Liver (tissue), 3 donors: ENCODE measurements around the gene UBE3B.
A peak's percentile ranks its signal among the peaks of the same experiment; 100 is the strongest.

Experiments
- EGR1 ChIP-seq, 2 donors: IDR thresholded peaks; 2 replicates each; pipeline ENCODE4 v1.6.1; 2016 to 2018; ENCODE audit warnings: antibody characterized with exemption in 2 of 2, low read depth in 2 of 2
- HNF4A ChIP-seq, 2 donors: conservative IDR thresholded peaks; 2 replicates each; pipeline ENCODE4 v1.6.1; 2016; ENCODE audit warnings: antibody characterized with exemption in 2 of 2, mild to moderate bottlenecking in 2 of 2
- JUND ChIP-seq, 2 donors: IDR thresholded peaks; 2 replicates each; pipeline ENCODE4 v1.6.1; 2016; ENCODE audit warnings: antibody characterized with exemption in 2 of 2
- RAD21 ChIP-seq, 2 donors: IDR thresholded peaks; 2 replicates each; pipeline ENCODE4 v1.6.1; 2016; ENCODE audit warnings: antibody characterized with exemption in 2 of 2, mild to moderate bottlenecking in 2 of 2
- TAF1 ChIP-seq: conservative IDR thresholded peaks from 2 replicates; pipeline ENCODE4 v1.6.1; 2016; ENCODE audit warnings: antibody characterized with exemption, mild to moderate bottlenecking
- YY1 ChIP-seq: IDR thresholded peaks from 2 replicates; pipeline ENCODE4 v1.6.1; 2016; ENCODE audit warnings: antibody characterized with exemption, mild to moderate bottlenecking
- TF ChIP-seq, protein P1 (sequence below): fragments of 150-350 bp; IDR thresholded peaks from 2 replicates; pipeline ENCODE4 v1.5.1; 2017; ENCODE audit warnings: improper control_type of control experiment, low read depth, low read length; ENCODE audit not compliant: missing input control
- TF ChIP-seq, protein P2 (sequence below): IDR thresholded peaks from 2 replicates; pipeline ENCODE4 v1.6.1; 2016; ENCODE audit warnings: antibody characterized with exemption
- TF ChIP-seq, protein P3 (sequence below): IDR thresholded peaks from 2 replicates; pipeline ENCODE4 v1.6.1; 2016; ENCODE audit warnings: antibody characterized with exemption, mild to moderate bottlenecking
- donor health status: healthy.
- donor health status: healthy.

DNA sequence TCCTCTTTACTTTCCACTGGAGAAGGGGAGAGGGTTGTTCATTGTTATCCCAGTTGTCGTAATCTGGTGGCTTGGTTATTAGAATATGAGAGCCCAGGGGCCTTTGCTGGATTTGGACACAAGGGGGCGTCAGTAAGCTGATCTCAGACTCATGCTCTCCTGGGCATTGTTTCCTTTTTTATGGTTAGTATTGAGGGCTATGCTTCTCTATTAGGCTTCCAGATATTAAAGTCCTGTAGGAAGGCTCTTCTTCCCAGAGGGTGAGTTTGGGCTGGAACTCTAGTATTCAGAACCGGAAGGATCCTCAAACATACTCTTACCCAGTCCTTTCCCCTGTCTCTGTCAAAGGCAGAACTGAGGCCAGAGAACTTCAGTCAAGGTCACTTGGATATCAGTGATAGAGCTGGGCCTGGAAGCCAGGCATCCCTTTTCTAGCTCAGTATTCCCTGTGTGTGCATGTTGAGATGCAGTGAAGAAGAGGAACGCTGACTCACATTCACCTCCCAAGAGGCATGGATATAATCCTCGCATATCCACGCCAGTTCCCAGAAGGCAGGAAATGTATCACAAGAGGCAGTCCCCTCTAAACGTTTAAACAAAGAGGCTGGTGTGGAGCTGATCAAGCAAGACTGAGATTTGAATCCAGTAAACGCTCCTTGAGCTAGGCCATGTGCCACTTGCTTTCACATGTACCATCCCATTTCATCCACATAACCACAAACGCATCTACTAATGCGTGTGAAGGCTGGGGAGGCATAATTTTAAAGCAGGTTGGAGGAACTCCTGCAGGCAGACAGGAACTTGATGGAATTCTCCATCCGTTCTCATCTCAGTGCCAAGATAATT lies 41.6 kb downstream of the UBE3B start:
- TF ChIP-seq YY1 (no peak), TAF1 (no peak), HNF4A (conservative IDR thresholded peaks at IDR 0.05) (no peak), EGR1 (IDR thresholded peaks at IDR 0.05; ENCODE audit: low read depth in 2 of 2) (no peak), JUND (IDR thresholded peaks at IDR 0.05) (no peak), RAD21 (IDR thresholded peaks at IDR 0.05) (peak; percentile 92 to 93)
- TF ChIP-seq, protein P1, sequence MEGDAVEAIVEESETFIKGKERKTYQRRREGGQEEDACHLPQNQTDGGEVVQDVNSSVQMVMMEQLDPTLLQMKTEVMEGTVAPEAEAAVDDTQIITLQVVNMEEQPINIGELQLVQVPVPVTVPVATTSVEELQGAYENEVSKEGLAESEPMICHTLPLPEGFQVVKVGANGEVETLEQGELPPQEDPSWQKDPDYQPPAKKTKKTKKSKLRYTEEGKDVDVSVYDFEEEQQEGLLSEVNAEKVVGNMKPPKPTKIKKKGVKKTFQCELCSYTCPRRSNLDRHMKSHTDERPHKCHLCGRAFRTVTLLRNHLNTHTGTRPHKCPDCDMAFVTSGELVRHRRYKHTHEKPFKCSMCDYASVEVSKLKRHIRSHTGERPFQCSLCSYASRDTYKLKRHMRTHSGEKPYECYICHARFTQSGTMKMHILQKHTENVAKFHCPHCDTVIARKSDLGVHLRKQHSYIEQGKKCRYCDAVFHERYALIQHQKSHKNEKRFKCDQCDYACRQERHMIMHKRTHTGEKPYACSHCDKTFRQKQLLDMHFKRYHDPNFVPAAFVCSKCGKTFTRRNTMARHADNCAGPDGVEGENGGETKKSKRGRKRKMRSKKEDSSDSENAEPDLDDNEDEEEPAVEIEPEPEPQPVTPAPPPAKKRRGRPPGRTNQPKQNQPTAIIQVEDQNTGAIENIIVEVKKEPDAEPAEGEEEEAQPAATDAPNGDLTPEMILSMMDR, result peak; percentile 91
- TF ChIP-seq, protein P2, sequence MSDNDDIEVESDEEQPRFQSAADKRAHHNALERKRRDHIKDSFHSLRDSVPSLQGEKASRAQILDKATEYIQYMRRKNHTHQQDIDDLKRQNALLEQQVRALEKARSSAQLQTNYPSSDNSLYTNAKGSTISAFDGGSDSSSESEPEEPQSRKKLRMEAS, result no peak
- TF ChIP-seq, protein P3, sequence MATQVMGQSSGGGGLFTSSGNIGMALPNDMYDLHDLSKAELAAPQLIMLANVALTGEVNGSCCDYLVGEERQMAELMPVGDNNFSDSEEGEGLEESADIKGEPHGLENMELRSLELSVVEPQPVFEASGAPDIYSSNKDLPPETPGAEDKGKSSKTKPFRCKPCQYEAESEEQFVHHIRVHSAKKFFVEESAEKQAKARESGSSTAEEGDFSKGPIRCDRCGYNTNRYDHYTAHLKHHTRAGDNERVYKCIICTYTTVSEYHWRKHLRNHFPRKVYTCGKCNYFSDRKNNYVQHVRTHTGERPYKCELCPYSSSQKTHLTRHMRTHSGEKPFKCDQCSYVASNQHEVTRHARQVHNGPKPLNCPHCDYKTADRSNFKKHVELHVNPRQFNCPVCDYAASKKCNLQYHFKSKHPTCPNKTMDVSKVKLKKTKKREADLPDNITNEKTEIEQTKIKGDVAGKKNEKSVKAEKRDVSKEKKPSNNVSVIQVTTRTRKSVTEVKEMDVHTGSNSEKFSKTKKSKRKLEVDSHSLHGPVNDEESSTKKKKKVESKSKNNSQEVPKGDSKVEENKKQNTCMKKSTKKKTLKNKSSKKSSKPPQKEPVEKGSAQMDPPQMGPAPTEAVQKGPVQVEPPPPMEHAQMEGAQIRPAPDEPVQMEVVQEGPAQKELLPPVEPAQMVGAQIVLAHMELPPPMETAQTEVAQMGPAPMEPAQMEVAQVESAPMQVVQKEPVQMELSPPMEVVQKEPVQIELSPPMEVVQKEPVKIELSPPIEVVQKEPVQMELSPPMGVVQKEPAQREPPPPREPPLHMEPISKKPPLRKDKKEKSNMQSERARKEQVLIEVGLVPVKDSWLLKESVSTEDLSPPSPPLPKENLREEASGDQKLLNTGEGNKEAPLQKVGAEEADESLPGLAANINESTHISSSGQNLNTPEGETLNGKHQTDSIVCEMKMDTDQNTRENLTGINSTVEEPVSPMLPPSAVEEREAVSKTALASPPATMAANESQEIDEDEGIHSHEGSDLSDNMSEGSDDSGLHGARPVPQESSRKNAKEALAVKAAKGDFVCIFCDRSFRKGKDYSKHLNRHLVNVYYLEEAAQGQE, result no peak
